GM10266 (cell line): ENCODE measurements around the gene MYOF.

Experiments
- DNase-seq: peaks from one replicate; pipeline ENCODE4 v3.0.0; 2012; ENCODE audit errors: extremely low spot score
- TF ChIP-seq, protein P1 (sequence below): IDR thresholded peaks from 2 replicates; pipeline ENCODE4 v1.5.1; 2012; ENCODE audit warnings: mild to moderate bottlenecking, low read depth; ENCODE audit not compliant: control insufficient read depth, insufficient read depth; ENCODE audit errors: missing control alignments

Gene MYOF

GRCh38 chr10:93261089-93261488 is 221.0 kb downstream of the MYOF start:
- no peak for DNase-seq
- TF ChIP-seq, protein P1, sequence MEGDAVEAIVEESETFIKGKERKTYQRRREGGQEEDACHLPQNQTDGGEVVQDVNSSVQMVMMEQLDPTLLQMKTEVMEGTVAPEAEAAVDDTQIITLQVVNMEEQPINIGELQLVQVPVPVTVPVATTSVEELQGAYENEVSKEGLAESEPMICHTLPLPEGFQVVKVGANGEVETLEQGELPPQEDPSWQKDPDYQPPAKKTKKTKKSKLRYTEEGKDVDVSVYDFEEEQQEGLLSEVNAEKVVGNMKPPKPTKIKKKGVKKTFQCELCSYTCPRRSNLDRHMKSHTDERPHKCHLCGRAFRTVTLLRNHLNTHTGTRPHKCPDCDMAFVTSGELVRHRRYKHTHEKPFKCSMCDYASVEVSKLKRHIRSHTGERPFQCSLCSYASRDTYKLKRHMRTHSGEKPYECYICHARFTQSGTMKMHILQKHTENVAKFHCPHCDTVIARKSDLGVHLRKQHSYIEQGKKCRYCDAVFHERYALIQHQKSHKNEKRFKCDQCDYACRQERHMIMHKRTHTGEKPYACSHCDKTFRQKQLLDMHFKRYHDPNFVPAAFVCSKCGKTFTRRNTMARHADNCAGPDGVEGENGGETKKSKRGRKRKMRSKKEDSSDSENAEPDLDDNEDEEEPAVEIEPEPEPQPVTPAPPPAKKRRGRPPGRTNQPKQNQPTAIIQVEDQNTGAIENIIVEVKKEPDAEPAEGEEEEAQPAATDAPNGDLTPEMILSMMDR: no peak

- TF ChIP-seq, protein P1: no peak
- DNase-seq: no peak
Observed at GRCh38 chr10:93259126-93259525, 223.0 kb downstream of the MYOF start.
